OCI-LY1 (cell line): ENCODE data around the gene CHST11.

Experiments used
- CTCF ChIP-seq: fragments of 200-600 bp; sonication (generic), shearing (Covaris generic); IDR thresholded peaks from 2 replicates; pipeline ENCODE4 v1.5.1; 2017; ENCODE audit warnings: mild to moderate bottlenecking, antibody characterized with exemption, low read length, moderate library complexity, mixed read lengths
- EZH2 ChIP-seq: fragments of 200-600 bp; sonication (generic), shearing (Covaris generic); IDR thresholded peaks from 2 replicates; pipeline ENCODE4 v1.8.0; 2017; ENCODE audit warnings: borderline replicate concordance, mixed run types, mild to moderate bottlenecking, antibody characterized with exemption, low read length, moderate library complexity, mixed read lengths

GRCh38 chr12:104590022-104590421, 133.3 kb downstream of the CHST11 start:
- no peak for TF ChIP-seq CTCF
- no peak for TF ChIP-seq EZH2
